GM23338 (cell line): ENCODE measurements around the gene TMEM120B. TPM values are rescaled to one million over a fixed set of nuclear protein-coding genes. Genes with fewer than 3 reads are reported as not detected.
A peak's percentile ranks its signal among the peaks of the same experiment; 100 is the strongest.

Experiments
- ATAC-seq: fragments of 200-7000 bp; cut with Tn5 transposase; 3 replicates; pipeline ENCODE4 v1.9.1; 2020
- DNase-seq: peaks from one replicate; pipeline ENCODE4 v3.0.0-alpha.2; 2015; ENCODE audit warnings: low spot score
- H2AFZ ChIP-seq: fragments of 200-600 bp; sonication (generic); 2 replicates; pipeline ENCODE4 v1.8.0; 2016; ENCODE audit warnings: antibody characterized with exemption, mild to moderate bottlenecking, moderate library complexity
- H3F3A ChIP-seq: fragments of 200-600 bp; sonication (generic); replicated peaks from 2 replicates; pipeline ENCODE4 v1.8.0; 2017; ENCODE audit warnings: antibody characterized with exemption, mixed run types, low read depth
- H3K27ac ChIP-seq: fragments of 200-600 bp; sonication (generic); 2 replicates; pipeline ENCODE4 v1.6.1; 2016; ENCODE audit warnings: low read depth
- H3K27me3 ChIP-seq: fragments of 200-600 bp; sonication (generic); 2 replicates; pipeline ENCODE4 v1.8.0; 2016; ENCODE audit warnings: mild to moderate bottlenecking, mixed run types, moderate library complexity; ENCODE audit not compliant: insufficient read depth
- H3K36me3 ChIP-seq: fragments of 200-600 bp; sonication (generic); 2 replicates; pipeline ENCODE4 v1.8.0; 2016; ENCODE audit warnings: mild to moderate bottlenecking; ENCODE audit not compliant: insufficient read depth
- H3K4me1 ChIP-seq: fragments of 200-600 bp; sonication (generic); 2 replicates; pipeline ENCODE4 v1.8.0; 2016; ENCODE audit warnings: mild to moderate bottlenecking, moderate library complexity; ENCODE audit not compliant: insufficient read depth
- H3K4me2 ChIP-seq: fragments of 200-600 bp; sonication (generic); 2 replicates; pipeline ENCODE4 v1.7.1; 2017; ENCODE audit warnings: mixed run types
- H3K4me3 ChIP-seq: fragments of 200-600 bp; sonication (generic); 2 replicates; pipeline ENCODE4 v1.6.1; 2016; ENCODE audit warnings: mixed run types
- H3K79me2 ChIP-seq: fragments of 200-600 bp; sonication (generic); replicated peaks from 2 replicates; pipeline ENCODE4 v1.8.0; 2017; ENCODE audit warnings: mild to moderate bottlenecking; ENCODE audit not compliant: insufficient read depth
- H3K9me2 ChIP-seq: fragments of 200-600 bp; sonication (generic); 2 replicates; pipeline ENCODE4 v1.8.0; 2017; ENCODE audit not compliant: insufficient read depth
- H4K20me1 ChIP-seq: fragments of 200-600 bp; sonication (generic); replicated peaks from 2 replicates; pipeline ENCODE4 v1.8.0; 2017; ENCODE audit warnings: mild to moderate bottlenecking; ENCODE audit not compliant: insufficient read depth
- H3K27ac Mint-ChIP-seq: 2 replicates; pipeline ENCODE4 v1.8.0; 2020; ENCODE audit warnings: inconsistent platforms, mild to moderate bottlenecking, moderate library complexity, mixed read lengths
- H3K27me3 Mint-ChIP-seq: 3 replicates; pipeline ENCODE4 v1.8.0; 2022; ENCODE audit warnings: low read depth, mild to moderate bottlenecking, moderate library complexity, mixed read lengths, inconsistent platforms; ENCODE audit not compliant: insufficient read depth, poor library complexity
- H3K36me3 Mint-ChIP-seq: 3 replicates; pipeline ENCODE4 v1.8.0; 2021; ENCODE audit warnings: low read depth, mild to moderate bottlenecking, inconsistent platforms, moderate library complexity, mixed read lengths
- H3K4me1 Mint-ChIP-seq: 3 replicates; pipeline ENCODE4 v1.8.0; 2020; ENCODE audit warnings: mild to moderate bottlenecking, inconsistent platforms, mixed read lengths
- H3K4me3 Mint-ChIP-seq: 3 replicates; pipeline ENCODE4 v1.8.0; 2021; ENCODE audit warnings: moderate library complexity, mild to moderate bottlenecking, inconsistent platforms, mixed read lengths
- H3K9me3 Mint-ChIP-seq: 3 replicates; pipeline ENCODE4 v1.8.0; 2020; ENCODE audit warnings: moderate library complexity, mild to moderate bottlenecking, inconsistent platforms, mixed read lengths
- CREB1 ChIP-seq: fragments of 250-450 bp; sonication (Bioruptor Pico); IDR thresholded peaks from 2 replicates; pipeline ENCODE4 v1.5.0; 2020; ENCODE audit warnings: low read depth, mild to moderate bottlenecking, moderate library complexity
- CTCF ChIP-seq, 2 experiments: fragments of 200-600 bp in 1 of 2; sonication (generic) in 1 of 2; conservative IDR thresholded peaks; 2 replicates each; pipeline versions ENCODE4 v1.5.1 to v1.6.1; 2016 to 2017; ENCODE audit warnings: antibody characterized with exemption in 2 of 2, low read depth in 2 of 2, mild to moderate bottlenecking in 2 of 2, moderate library complexity in 1 of 2
- EZH2 ChIP-seq: fragments of 200-600 bp; sonication (generic); IDR thresholded peaks from one replicate; pipeline ENCODE4 v1.8.0; 2017; ENCODE audit warnings: antibody characterized with exemption, mild to moderate bottlenecking, low read depth; ENCODE audit not compliant: unreplicated experiment
- JUNB ChIP-seq: IDR thresholded peaks from one replicate; pipeline ENCODE4 v1.6.1; 2016; ENCODE audit warnings: antibody characterized with exemption; ENCODE audit not compliant: unreplicated experiment
- NANOG ChIP-seq: IDR thresholded peaks from 2 replicates; pipeline ENCODE4 v1.6.1; 2016; ENCODE audit warnings: antibody characterized with exemption, borderline replicate concordance
- POLR2AphosphoS5 ChIP-seq: IDR thresholded peaks from 2 replicates; pipeline ENCODE4 v1.6.1; 2016; ENCODE audit warnings: antibody characterized with exemption, low read depth
- ZNF114 ChIP-seq: fragments of 250-450 bp; sonication (Bioruptor Pico); IDR thresholded peaks from 2 replicates; pipeline ENCODE4 v1.5.0; 2020; ENCODE audit warnings: mild to moderate bottlenecking, moderate library complexity
- ZNF331 ChIP-seq: fragments of 250-450 bp; sonication (Bioruptor Pico); IDR thresholded peaks from 2 replicates; pipeline ENCODE4 v1.5.0; 2020; ENCODE audit warnings: low read depth, mild to moderate bottlenecking, moderate library complexity
- polyA plus RNA-seq: library from polyadenylated mRNA; unstranded; fragments of >200 nt; fragmentation: Nextera tagmentation; extraction: Ambion mirVana; gene quantifications from 2 replicates; pipeline ENCODE4 v1.2.1, GENCODE V29; 2016
- total RNA-seq: library from RNA; depleted of rRNA; stranded (reverse); fragments of >200 nt; shearing (Covaris generic); gene quantifications from 2 replicates; pipeline ENCODE4 v1.2.3, GENCODE V29; 2014
- TF ChIP-seq, protein P1 (sequence below): fragments of 250-450 bp; sonication (Bioruptor Pico); IDR thresholded peaks from 2 replicates; pipeline ENCODE4 v1.5.0; 2020; ENCODE audit warnings: mild to moderate bottlenecking, moderate library complexity

Gene TMEM120B
- total and polyA plus RNA-seq, 2 experiments from 2014 or later: 15.0 to 36.0 TPM

DNA sequence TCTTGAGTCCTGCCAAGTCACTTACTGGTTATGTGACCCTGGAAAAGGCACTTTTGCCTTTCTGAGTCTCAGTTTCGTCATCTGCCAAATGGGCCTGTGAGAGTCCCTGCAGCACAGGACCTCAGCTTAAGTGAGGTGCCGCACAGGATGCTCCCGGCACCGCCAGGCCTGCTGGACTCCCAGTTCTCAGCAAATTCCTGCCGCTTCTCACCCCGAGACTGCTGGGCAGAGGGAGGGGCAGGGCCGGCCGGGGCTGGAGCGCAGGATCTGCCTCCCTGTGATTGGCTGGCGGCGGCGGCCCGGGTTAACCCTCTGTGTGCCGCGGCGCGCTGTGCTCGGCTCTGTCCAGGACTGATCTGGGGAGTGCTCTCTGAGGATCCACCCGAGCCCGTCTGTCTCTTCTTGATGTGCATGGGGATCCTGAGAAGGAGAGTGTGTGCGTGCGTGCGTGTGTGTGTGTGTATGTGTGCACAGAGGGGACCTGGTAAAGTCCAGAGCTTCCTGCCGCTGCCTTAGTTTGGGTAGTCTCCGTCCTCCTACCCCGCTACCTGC is 99.8 kb downstream of the TMEM120B start:
- peaks cover 21% of the 10 kb centered on the region for H3K4me1 ChIP-seq
- peaks cover 41% of the 10 kb centered on the region for H3K79me2 ChIP-seq
- ATAC-seq (peak; percentile 84), DNase-seq (peak; percentile 89)
- Mint-ChIP-seq H3K27me3 (peaks cover 28% of the 10 kb centered on the region), H3K4me1 (peaks cover 24% of the 10 kb centered on the region), H3K27ac (peak overlapping the region; percentile 87), H3K4me3 (peak overlapping the region; percentile 81), H3K36me3 (peaks cover 45% of the 10 kb centered on the region), H3K9me3 (no peaks in the 10 kb centered on the region)
- H3K27me3 ChIP-seq: no peaks in the 10 kb centered on the region
- H3K36me3 ChIP-seq: 0 out of 2 replicates have a peak, but pooled peaks cover 3% of the 10 kb centered on the region
- H3F3A ChIP-seq: peaks cover 12% of the 10 kb centered on the region
- no peaks in the 10 kb centered on the region for H3K9me2 ChIP-seq
- H3K27ac ChIP-seq: peak overlapping the region; percentile 94
- H3K4me3 ChIP-seq: peak overlapping the region; percentile 97
- TF ChIP-seq CTCF (conservative IDR thresholded peaks at IDR 0.05; ENCODE audit: low read depth in 2 of 2): peak in 1 of 2 experiments; percentile 22; a peak in 1 of 4 replicates
- no peak for TF ChIP-seq EZH2
- peak; percentile 77 for TF ChIP-seq POLR2AphosphoS5
- H3K4me2 ChIP-seq: peak overlapping the region; percentile 99
- peaks cover 20% of the 10 kb centered on the region; the same call in 1 of the 2 replicates for H4K20me1 ChIP-seq
- no peak overlapping the region; the same call in 1 of the 2 replicates for H2AFZ ChIP-seq

DNA sequence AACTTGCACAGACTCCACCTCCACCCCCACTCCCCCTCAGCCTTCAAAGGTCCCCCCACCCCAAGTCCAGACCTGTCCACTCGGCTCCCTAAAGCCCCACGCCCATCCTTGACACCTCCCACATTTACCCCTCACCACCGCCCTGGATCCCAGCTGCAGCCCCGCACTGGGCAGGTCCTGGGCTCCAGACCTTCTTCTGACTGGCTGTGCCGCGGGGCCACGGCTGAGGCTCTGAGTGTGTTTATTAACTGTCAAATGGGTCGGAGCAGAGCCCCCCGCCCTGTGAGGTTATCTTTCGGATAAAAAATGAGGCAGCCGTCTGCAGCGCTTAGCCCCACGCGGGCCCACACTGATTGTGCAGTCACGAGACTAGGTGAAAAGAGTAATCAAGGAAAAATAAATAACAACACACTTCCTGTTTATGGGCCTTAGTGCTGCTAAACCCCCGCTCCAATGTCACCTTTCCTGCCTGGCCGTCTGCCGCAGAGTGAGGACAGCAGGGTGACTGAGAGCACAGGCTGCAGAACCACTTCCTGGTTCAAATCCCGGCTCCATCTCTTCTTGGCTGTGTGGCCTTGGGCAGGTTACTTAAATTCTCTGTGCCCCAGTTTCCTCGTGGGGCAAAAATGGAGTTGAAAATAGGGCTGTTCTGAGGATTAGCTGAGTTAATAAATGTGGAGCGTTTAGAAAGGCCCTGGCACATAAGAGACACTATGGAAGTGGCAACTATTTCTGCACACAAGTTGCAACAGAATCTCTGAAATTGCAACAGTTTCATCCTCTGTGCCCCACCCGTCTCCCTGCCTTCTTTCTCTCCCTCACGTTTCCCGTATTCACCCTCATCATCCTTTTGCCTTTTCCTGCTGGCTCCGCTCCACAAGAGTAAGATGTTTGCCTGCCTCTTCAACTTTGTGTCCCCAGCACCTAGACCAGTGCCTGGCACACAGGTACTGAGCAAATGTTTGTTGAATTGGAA is 100.7 kb downstream of the TMEM120B start:
- H3K4me3 Mint-ChIP-seq: peak overlapping the region; percentile 81
- H3K27me3 Mint-ChIP-seq: peaks cover 28% of the 10 kb centered on the region
- H3K27ac Mint-ChIP-seq: no peak overlapping the region
- Histone ChIP-seq H3K79me2 (peaks cover 36% of the 10 kb centered on the region), H2AFZ (no peak overlapping the region), H3K27me3 (no peaks in the 10 kb centered on the region), H3K4me3 (peak overlapping the region; percentile 97), H3K9me2 (no peaks in the 10 kb centered on the region), H3K4me2 (peak overlapping the region; percentile 99), H3F3A (peaks cover 12% of the 10 kb centered on the region), H3K36me3 (0 out of 2 replicates have a peak, but pooled peaks cover 3% of the 10 kb centered on the region), H3K27ac (no peak overlapping the region), H4K20me1 (peaks cover 20% of the 10 kb centered on the region; the same call in 1 of the 2 replicates), H3K4me1 (peaks cover 21% of the 10 kb centered on the region)
- H3K9me3 Mint-ChIP-seq: no peaks in the 10 kb centered on the region
- peaks cover 19% of the 10 kb centered on the region for H3K4me1 Mint-ChIP-seq
- DNase-seq: no peak
- peaks cover 49% of the 10 kb centered on the region for H3K36me3 Mint-ChIP-seq
- peak; percentile 9 for ATAC-seq
- TF ChIP-seq ZNF331 (CRISPR knock-in tag): no peak
- TF ChIP-seq NANOG: no peak
- TF ChIP-seq CREB1 (CRISPR knock-in tag): no peak
- no peak for TF ChIP-seq JUNB
- TF ChIP-seq, protein P1, sequence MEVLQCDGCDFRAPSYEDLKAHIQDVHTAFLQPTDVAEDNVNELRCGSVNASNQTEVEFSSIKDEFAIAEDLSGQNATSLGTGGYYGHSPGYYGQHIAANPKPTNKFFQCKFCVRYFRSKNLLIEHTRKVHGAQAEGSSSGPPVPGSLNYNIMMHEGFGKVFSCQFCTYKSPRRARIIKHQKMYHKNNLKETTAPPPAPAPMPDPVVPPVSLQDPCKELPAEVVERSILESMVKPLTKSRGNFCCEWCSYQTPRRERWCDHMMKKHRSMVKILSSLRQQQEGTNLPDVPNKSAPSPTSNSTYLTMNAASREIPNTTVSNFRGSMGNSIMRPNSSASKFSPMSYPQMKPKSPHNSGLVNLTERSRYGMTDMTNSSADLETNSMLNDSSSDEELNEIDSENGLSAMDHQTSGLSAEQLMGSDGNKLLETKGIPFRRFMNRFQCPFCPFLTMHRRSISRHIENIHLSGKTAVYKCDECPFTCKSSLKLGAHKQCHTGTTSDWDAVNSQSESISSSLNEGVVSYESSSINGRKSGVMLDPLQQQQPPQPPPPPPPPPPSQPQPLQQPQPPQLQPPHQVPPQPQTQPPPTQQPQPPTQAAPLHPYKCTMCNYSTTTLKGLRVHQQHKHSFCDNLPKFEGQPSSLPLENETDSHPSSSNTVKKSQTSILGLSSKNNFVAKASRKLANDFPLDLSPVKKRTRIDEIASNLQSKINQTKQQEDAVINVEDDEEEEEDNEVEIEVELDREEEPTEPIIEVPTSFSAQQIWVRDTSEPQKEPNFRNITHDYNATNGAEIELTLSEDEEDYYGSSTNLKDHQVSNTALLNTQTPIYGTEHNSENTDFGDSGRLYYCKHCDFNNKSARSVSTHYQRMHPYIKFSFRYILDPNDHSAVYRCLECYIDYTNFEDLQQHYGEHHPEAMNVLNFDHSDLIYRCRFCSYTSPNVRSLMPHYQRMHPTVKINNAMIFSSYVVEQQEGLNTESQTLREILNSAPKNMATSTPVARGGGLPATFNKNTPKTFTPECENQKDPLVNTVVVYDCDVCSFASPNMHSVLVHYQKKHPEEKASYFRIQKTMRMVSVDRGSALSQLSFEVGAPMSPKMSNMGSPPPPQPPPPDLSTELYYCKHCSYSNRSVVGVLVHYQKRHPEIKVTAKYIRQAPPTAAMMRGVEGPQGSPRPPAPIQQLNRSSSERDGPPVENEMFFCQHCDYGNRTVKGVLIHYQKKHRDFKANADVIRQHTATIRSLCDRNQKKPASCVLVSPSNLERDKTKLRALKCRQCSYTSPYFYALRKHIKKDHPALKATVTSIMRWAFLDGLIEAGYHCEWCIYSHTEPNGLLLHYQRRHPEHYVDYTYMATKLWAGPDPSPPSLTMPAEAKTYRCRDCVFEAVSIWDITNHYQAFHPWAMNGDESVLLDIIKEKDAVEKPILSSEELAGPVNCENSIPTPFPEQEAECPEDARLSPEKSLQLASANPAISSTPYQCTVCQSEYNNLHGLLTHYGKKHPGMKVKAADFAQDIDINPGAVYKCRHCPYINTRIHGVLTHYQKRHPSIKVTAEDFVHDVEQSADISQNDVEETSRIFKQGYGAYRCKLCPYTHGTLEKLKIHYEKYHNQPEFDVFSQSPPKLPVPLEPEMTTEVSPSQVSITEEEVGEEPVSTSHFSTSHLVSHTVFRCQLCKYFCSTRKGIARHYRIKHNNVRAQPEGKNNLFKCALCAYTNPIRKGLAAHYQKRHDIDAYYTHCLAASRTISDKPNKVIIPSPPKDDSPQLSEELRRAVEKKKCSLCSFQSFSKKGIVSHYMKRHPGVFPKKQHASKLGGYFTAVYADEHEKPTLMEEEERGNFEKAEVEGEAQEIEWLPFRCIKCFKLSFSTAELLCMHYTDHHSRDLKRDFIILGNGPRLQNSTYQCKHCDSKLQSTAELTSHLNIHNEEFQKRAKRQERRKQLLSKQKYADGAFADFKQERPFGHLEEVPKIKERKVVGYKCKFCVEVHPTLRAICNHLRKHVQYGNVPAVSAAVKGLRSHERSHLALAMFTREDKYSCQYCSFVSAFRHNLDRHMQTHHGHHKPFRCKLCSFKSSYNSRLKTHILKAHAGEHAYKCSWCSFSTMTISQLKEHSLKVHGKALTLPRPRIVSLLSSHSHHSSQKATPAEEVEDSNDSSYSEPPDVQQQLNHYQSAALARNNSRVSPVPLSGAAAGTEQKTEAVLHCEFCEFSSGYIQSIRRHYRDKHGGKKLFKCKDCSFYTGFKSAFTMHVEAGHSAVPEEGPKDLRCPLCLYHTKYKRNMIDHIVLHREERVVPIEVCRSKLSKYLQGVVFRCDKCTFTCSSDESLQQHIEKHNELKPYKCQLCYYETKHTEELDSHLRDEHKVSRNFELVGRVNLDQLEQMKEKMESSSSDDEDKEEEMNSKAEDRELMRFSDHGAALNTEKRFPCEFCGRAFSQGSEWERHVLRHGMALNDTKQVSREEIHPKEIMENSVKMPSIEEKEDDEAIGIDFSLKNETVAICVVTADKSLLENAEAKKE (CRISPR knock-in tag): no peak
- TF ChIP-seq EZH2: no peak
- TF ChIP-seq ZNF114 (CRISPR knock-in tag): no peak
